ENCODE data around the gene MEAF6.
"Not testable (repeated sequence)": the region's sequence is repeated elsewhere in the genome, so short reads cannot be mapped to it uniquely, and the experiment has no call there.

The MEAF6 gene

DNA sequence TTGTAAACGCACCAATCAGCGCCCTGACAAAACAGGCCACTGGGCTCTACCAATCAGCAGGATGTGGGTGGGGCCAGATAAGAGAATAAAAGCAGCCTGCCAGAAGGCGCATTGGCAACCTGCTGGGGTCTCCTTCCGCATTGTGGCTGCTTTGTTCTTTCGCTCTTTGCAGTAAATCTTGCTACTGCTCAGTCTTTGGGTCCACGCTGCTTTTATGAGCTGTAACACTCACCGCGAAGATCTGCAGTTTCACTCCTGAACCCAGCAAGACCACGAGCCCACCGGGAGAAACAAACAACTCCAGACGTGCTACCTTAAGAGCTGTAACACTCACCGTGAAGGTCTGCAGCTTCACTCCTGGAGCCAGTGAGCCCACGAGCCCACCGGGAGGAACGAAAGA, 4.4 kb upstream of the MEAF6 start:
- H3K4me3 ChIP-seq (ENCODE audit: low read length); H3K27me3 ChIP-seq (replicated peaks; ENCODE audit: control insufficient read depth, insufficient read depth, low read length); H3K9me3 ChIP-seq (ENCODE audit: control insufficient read depth, low read length); DNase-seq (ENCODE audit: low read depth); H3K36me3 ChIP-seq (ENCODE audit: control insufficient read depth, insufficient read depth, low read length, severe bottlenecking); H3K9ac ChIP-seq (ENCODE audit: low read length): not testable (repeated sequence)
- peaks cover 14% of the 10 kb centered on the region for H3K4me1 ChIP-seq (ENCODE audit: control insufficient read depth, insufficient read depth, low read length)

DNA sequence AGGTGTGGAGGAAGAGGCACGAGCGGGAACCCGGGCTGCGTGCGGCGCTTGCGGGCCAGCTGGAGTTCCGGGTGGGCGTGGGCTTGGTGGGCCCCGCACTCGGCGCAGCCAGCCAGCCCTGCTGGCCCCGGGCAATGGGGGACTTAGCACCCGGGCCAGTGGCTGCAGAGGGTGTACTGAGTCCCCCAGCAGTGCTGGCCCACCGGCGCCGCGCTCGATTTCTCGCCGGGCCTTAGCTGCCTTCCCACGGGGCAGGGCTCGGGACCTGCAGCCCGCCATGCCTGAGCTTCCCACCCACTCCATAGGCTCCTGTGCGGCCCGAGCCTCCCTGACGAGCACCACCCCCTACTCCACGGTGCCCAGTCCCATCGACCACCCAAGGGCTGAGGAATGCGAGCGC, 3.7 kb upstream of the MEAF6 start:
- not testable (repeated sequence) for H3K36me3 ChIP-seq (ENCODE audit: control insufficient read depth, insufficient read depth, low read length, severe bottlenecking); H3K9ac ChIP-seq (ENCODE audit: low read length); H3K27me3 ChIP-seq (replicated peaks; ENCODE audit: control insufficient read depth, insufficient read depth, low read length); H3K9me3 ChIP-seq (ENCODE audit: control insufficient read depth, low read length); H3K4me3 ChIP-seq (ENCODE audit: low read length); DNase-seq (ENCODE audit: low read depth)
- H3K4me1 ChIP-seq (ENCODE audit: control insufficient read depth, insufficient read depth, low read length) = peaks cover 20% of the 10 kb centered on the region

DNA sequence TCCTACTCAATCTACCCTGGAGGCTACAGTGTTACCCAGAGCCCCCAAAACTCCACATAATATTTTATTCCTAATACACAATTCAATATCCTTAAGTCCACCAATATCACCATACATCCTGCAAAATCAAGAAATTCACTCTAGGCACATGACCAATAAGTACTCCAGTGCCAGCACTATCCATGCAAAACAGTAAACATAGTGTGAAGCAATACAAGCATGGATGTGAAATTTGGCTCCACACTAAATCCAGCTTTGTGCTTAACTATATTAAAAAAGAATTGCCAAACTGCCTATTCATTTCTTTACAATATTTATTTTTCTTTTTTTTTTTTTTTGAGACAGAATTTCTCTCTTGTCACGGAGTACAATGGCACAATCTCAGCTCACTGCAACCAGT, 3.0 kb upstream of the MEAF6 start:
- Histone ChIP-seq H3K36me3 (ENCODE audit: control insufficient read depth, insufficient read depth, low read length, severe bottlenecking) (peaks cover 4% of the 10 kb centered on the region), H3K4me3 (ENCODE audit: low read length) (no peak overlapping the region), H3K27me3 (replicated peaks; ENCODE audit: control insufficient read depth, insufficient read depth, low read length) (no peaks in the 10 kb centered on the region), H3K9ac (ENCODE audit: low read length) (no peak overlapping the region), H3K4me1 (ENCODE audit: control insufficient read depth, insufficient read depth, low read length) (peaks cover 22% of the 10 kb centered on the region), H3K9me3 (ENCODE audit: control insufficient read depth, low read length) (no peaks in the 10 kb centered on the region)
- no peak for DNase-seq (ENCODE audit: low read depth)

DNA sequence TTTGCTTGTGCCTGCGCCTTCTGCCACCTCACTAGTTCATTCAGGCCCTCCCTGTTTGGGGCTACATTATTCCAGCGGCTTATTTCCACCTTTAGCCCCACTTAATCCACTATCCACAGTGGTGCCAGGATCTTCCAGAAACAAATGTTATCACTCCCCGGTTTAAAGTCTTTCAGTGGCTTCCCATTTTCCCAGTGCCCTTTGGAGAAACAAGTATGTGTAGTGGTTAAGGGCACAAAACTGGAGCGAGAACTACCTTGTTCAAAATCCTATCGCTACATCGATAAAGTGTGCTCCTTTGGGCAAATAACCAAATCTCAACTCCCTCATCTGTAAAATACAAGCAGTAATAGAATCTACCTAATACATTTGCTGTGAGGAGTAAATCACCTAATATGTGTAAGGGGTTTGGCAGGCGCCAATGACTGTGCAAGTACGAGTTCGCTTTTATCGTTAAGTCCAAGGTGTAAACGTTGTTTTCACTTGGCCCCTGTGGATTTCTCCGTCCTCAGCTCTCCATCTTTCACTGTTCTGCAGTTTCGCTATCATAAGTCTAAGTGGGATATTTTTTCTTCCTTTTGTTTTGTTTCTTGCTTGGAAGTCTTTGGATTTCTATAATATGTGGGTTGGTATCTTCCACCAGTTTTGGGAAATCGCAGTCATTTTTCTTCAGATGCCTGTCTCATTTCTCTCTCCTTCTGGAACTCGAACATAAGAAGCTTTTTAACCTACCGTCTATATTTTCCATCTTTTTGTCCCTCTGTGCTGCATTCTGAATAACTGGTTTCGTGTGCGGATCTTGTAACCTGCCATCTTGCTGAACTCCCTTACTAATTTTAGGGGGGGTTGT, 844 bp upstream of the MEAF6 start:
- Histone ChIP-seq H3K27me3 (replicated peaks; ENCODE audit: control insufficient read depth, insufficient read depth, low read length) (no peaks in the 10 kb centered on the region), H3K4me3 (ENCODE audit: low read length) (peak overlapping the region; percentile 89), H3K36me3 (ENCODE audit: control insufficient read depth, insufficient read depth, low read length, severe bottlenecking) (peaks cover 22% of the 10 kb centered on the region), H3K9ac (ENCODE audit: low read length) (peak overlapping the region; percentile 94), H3K4me1 (ENCODE audit: control insufficient read depth, insufficient read depth, low read length) (peaks cover 22% of the 10 kb centered on the region), H3K9me3 (ENCODE audit: control insufficient read depth, low read length) (no peaks in the 10 kb centered on the region)
- DNase-seq (ENCODE audit: low read depth) = no peak

DNA sequence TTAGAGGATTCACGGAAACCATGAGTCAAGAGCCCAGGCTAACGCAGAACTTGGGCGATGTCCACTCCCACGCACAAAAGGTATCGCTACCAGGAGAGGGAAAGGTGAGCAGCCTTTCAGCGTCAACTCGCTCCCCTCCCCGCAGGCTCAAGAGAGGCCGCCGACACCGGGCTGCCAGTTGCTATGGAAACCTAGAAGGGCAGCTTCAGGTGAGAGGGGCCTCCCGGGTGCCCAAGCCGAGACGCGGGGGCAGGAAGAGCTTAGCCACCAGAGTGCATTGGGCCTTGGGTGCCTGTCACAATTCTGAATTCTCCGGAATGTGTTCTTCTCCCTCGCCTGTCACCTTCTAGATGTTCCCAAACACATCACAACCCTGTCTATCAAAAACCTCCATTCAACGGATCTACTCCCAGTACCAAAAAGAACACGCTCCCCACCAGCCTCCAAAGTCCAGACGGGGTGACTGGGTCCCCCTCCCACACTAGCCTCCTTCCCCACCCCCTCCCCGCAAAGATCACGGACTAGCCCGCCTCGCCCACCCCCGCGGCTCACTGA, 694 bp downstream of the MEAF6 start:
- H3K9me3 ChIP-seq (ENCODE audit: control insufficient read depth, low read length) = no peaks in the 10 kb centered on the region
- peak; percentile 55 for DNase-seq (ENCODE audit: low read depth)
- peak overlapping the region; percentile 94 for H3K9ac ChIP-seq (ENCODE audit: low read length)
- H3K36me3 ChIP-seq (ENCODE audit: control insufficient read depth, insufficient read depth, low read length, severe bottlenecking) = peaks cover 29% of the 10 kb centered on the region
- peak overlapping the region; percentile 89 for H3K4me3 ChIP-seq (ENCODE audit: low read length)
- no peaks in the 10 kb centered on the region for H3K27me3 ChIP-seq (replicated peaks; ENCODE audit: control insufficient read depth, insufficient read depth, low read length)
- peaks cover 22% of the 10 kb centered on the region for H3K4me1 ChIP-seq (ENCODE audit: control insufficient read depth, insufficient read depth, low read length)

DNA sequence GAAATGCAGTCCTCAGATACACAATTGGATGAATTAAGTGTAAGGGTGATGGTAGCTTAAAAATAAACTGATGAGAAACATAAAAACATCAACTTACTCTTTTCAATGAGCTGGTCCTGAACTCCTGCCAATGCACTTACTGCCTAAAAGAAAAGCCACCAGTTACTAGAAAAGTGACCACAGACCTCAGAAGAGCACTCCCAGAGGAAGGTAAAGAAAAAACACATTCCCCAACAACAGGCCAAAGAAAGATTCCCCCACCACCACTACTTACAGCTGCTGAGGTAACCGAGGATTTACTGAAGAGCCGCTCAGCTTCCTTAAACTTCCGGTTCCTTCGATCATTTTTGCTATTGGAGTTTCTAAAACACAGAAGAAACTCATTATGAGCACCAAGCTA, 5.4 kb downstream of the MEAF6 start:
- Histone ChIP-seq H3K36me3 (ENCODE audit: control insufficient read depth, insufficient read depth, low read length, severe bottlenecking) (peaks cover 62% of the 10 kb centered on the region), H3K9me3 (ENCODE audit: control insufficient read depth, low read length) (no peaks in the 10 kb centered on the region), H3K9ac (ENCODE audit: low read length) (no peak overlapping the region), H3K4me1 (ENCODE audit: control insufficient read depth, insufficient read depth, low read length) (peaks cover 9% of the 10 kb centered on the region), H3K4me3 (ENCODE audit: low read length) (no peak overlapping the region), H3K27me3 (replicated peaks; ENCODE audit: control insufficient read depth, insufficient read depth, low read length) (no peaks in the 10 kb centered on the region)
- DNase-seq (ENCODE audit: low read depth) = no peak

DNA sequence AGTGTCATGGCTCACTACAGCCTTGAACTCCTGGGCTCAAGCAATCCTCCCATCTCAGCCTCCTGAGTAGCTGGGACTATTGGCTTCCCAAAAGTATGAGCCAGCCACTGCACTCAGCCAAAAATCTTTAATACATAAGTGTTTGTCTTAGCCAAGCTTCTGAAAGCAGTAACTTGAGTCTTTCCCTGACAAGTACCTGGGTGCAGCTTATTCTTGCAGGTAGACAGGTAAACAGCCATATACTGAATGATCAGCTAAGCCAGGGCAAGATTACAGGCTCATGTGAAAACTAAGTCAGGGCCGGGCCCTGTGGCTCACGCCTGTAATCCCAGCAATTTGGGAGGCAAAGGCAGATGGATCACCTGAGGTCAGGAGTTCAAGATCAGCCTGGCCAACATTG, 7.8 kb downstream of the MEAF6 start:
- H3K9me3 ChIP-seq (ENCODE audit: control insufficient read depth, low read length) = no peaks in the 10 kb centered on the region
- no peak overlapping the region for H3K4me3 ChIP-seq (ENCODE audit: low read length)
- DNase-seq (ENCODE audit: low read depth) = no peak
- H3K27me3 ChIP-seq (replicated peaks; ENCODE audit: control insufficient read depth, insufficient read depth, low read length) = no peaks in the 10 kb centered on the region
- peaks cover 69% of the 10 kb centered on the region for H3K36me3 ChIP-seq (ENCODE audit: control insufficient read depth, insufficient read depth, low read length, severe bottlenecking)
- no peaks in the 10 kb centered on the region for H3K4me1 ChIP-seq (ENCODE audit: control insufficient read depth, insufficient read depth, low read length)
- H3K9ac ChIP-seq (ENCODE audit: low read length) = no peak overlapping the region

DNA sequence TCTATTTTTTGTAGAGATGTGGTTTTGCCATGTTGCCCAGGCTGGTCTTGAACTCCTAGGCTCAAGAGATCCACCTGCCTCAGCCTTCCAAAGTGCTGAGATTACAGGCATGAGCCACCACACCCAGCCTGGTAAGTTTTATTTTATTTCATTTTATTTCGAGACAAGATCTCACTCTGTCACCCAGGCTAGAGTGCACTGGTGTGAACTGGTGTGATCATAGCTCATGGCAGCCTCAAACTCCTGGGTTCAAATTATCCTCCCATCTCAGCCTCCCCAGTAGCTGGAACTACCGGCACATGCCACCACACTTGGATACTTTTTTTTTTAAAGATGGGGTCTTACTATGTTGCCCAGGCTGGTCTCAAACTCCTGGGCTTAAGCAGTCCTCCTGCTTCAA, 11.8 kb downstream of the MEAF6 start:
- H3K9me3 ChIP-seq (ENCODE audit: control insufficient read depth, low read length); DNase-seq (ENCODE audit: low read depth); H3K9ac ChIP-seq (ENCODE audit: low read length); H3K27me3 ChIP-seq (replicated peaks; ENCODE audit: control insufficient read depth, insufficient read depth, low read length); H3K4me3 ChIP-seq (ENCODE audit: low read length): not testable (repeated sequence)
- H3K36me3 ChIP-seq (ENCODE audit: control insufficient read depth, insufficient read depth, low read length, severe bottlenecking) = peaks cover 63% of the 10 kb centered on the region
- peaks cover 12% of the 10 kb centered on the region for H3K4me1 ChIP-seq (ENCODE audit: control insufficient read depth, insufficient read depth, low read length)

DNA sequence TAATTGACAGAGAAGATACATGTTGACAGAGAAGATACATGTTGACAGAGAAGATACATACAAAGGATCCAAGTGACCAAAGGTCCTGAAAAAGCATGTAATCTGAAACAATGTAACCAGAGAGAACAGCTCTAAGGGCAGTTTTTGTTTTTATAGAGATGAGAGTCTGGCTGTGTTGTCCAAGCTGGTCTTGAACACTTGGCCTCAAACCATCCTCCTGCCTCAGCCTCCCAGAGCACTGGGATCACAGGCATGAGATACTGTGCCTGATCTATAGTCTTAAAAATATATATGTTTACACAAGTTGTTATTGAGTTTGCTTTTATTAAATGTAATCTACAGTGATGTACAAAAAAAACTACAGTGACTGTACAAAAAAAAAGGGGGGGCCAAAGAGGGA, 12.5 kb downstream of the MEAF6 start:
- DNase-seq (ENCODE audit: low read depth) = no peak
- no peak overlapping the region for H3K4me3 ChIP-seq (ENCODE audit: low read length)
- H3K27me3 ChIP-seq (replicated peaks; ENCODE audit: control insufficient read depth, insufficient read depth, low read length) = no peaks in the 10 kb centered on the region
- H3K9me3 ChIP-seq (ENCODE audit: control insufficient read depth, low read length) = no peaks in the 10 kb centered on the region
- peaks cover 56% of the 10 kb centered on the region for H3K36me3 ChIP-seq (ENCODE audit: control insufficient read depth, insufficient read depth, low read length, severe bottlenecking)
- H3K4me1 ChIP-seq (ENCODE audit: control insufficient read depth, insufficient read depth, low read length) = peaks cover 12% of the 10 kb centered on the region
- H3K9ac ChIP-seq (ENCODE audit: low read length) = no peak overlapping the region

DNA sequence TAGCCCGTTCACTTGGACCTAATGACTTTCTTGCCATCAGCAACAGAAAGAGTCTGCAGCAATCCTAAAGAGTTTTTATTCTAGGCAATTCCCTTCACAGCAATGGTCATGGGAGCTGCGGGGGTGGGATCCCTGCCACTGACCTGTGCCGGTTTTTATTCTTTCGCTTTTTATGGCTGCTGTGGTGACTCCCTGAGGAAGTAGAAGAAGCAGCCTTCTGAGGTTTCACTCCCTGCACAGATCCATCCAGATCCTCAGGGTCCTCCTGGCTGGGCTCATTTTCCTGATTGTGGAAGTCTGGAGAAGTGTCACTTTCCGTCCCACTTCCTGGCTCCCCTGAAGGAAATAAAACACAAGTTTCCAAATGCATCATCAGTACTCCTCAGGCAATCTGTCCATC, 12.9 kb downstream of the MEAF6 start:
- no peaks in the 10 kb centered on the region for H3K27me3 ChIP-seq (replicated peaks; ENCODE audit: control insufficient read depth, insufficient read depth, low read length)
- H3K4me3 ChIP-seq (ENCODE audit: low read length) = no peak overlapping the region
- H3K36me3 ChIP-seq (ENCODE audit: control insufficient read depth, insufficient read depth, low read length, severe bottlenecking) = peaks cover 52% of the 10 kb centered on the region
- no peak overlapping the region for H3K9ac ChIP-seq (ENCODE audit: low read length)
- H3K4me1 ChIP-seq (ENCODE audit: control insufficient read depth, insufficient read depth, low read length) = peaks cover 12% of the 10 kb centered on the region
- H3K9me3 ChIP-seq (ENCODE audit: control insufficient read depth, low read length) = no peaks in the 10 kb centered on the region
- DNase-seq (ENCODE audit: low read depth) = no peak

DNA sequence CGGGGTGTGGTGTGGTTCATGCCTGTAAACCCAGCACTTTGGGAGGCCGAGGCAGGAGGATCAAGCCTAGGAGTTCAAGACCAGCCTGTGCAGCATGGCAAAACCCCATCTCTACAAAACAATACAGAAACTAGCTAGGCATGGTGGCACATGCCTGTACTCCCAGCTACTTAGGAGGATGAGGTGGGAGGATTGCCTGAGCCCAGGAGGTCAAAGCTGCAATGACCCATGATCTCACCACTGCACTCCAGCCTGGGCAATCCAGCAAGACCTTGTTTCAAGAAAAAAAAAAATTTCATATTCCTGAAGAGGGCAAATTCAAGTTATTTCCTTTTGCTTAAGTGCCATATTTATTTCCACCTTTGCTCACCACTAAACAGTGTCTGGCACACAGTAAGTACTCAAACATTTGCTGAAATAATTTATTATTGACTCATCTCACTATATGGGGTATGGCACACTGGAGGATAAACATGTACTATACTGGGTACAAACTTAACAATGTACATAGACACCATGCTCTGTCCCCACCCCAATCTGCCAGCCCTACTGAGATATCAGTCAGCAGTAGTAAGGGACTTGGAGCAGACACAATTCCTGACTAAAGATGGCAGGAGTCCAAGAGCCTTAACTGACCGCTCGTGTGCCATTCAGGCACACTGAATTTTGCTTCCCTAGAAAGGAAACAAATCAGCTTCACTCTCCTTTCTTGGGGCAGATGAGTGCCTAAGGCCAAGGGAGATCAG, 15.5 kb downstream of the MEAF6 start:
- peak overlapping the region; percentile 26 for H3K9ac ChIP-seq (ENCODE audit: low read length)
- no peaks in the 10 kb centered on the region for H3K27me3 ChIP-seq (replicated peaks; ENCODE audit: control insufficient read depth, insufficient read depth, low read length)
- peaks cover 51% of the 10 kb centered on the region for H3K36me3 ChIP-seq (ENCODE audit: control insufficient read depth, insufficient read depth, low read length, severe bottlenecking)
- no peaks in the 10 kb centered on the region for H3K9me3 ChIP-seq (ENCODE audit: control insufficient read depth, low read length)
- DNase-seq (ENCODE audit: low read depth) = peak; percentile 61
- H3K4me3 ChIP-seq (ENCODE audit: low read length) = no peak overlapping the region
- H3K4me1 ChIP-seq (ENCODE audit: control insufficient read depth, insufficient read depth, low read length) = peaks cover 12% of the 10 kb centered on the region
